Smooth muscle cell (in vitro differentiated cells): Measurements from ENCODE around the gene CDRT4. TPM values are rescaled to one million over a fixed set of nuclear protein-coding genes. Genes with fewer than 3 reads are reported as not detected.

Experiments
- DNase-seq: peaks from one replicate; lab custom pipeline; 2025; ENCODE audit not compliant: unreplicated experiment; lab: John Stamatoyannopoulos, UW
- H2AFZ ChIP-seq: fragments of 200-600 bp; sonication (generic); 2 replicates; pipeline ENCODE4 v1.6.0; 2016; ENCODE audit warnings: antibody characterized with exemption, low read depth, mild to moderate bottlenecking
- H3F3A ChIP-seq: fragments of 200-600 bp; sonication (generic); 2 replicates; pipeline ENCODE4 v1.6.0; 2017; ENCODE audit warnings: antibody characterized with exemption, low read depth
- H3K27ac ChIP-seq: fragments of 200-600 bp; sonication (generic); 2 replicates; pipeline ENCODE4 v1.5.1; 2016; ENCODE audit warnings: low read depth, mild to moderate bottlenecking
- H3K27me3 ChIP-seq: fragments of 200-600 bp; sonication (generic); 2 replicates; pipeline ENCODE4 v1.6.1; 2016; ENCODE audit warnings: low read depth, mild to moderate bottlenecking
- H3K36me3 ChIP-seq: fragments of 200-600 bp; sonication (generic); 2 replicates; pipeline ENCODE4 v1.5.1; 2016; ENCODE audit warnings: low read depth
- H3K4me1 ChIP-seq: fragments of 200-600 bp; sonication (generic); 2 replicates; pipeline ENCODE4 v1.5.1; 2016; ENCODE audit warnings: low read depth
- H3K4me2 ChIP-seq: fragments of 200-600 bp; sonication (generic); 2 replicates; pipeline ENCODE4 v1.6.0; 2016; ENCODE audit warnings: mild to moderate bottlenecking
- H3K4me3 ChIP-seq: fragments of 200-600 bp; sonication (generic); 2 replicates; pipeline ENCODE4 v1.5.1; 2016; ENCODE audit warnings: mild to moderate bottlenecking
- H3K79me2 ChIP-seq: fragments of 200-600 bp; sonication (generic); 2 replicates; pipeline ENCODE4 v1.6.0; 2016; ENCODE audit warnings: low read depth, mild to moderate bottlenecking
- H3K9ac ChIP-seq: fragments of 200-600 bp; sonication (generic); 2 replicates; pipeline ENCODE4 v1.6.0; 2016; ENCODE audit warnings: low read depth
- H3K9me3 ChIP-seq: fragments of 200-600 bp; sonication (generic); replicated peaks from 2 replicates; pipeline ENCODE4 v1.5.1; 2016; ENCODE audit warnings: low read depth
- H4K20me1 ChIP-seq: fragments of 200-600 bp; sonication (generic); 2 replicates; pipeline ENCODE4 v1.6.0; 2016; ENCODE audit warnings: low read depth
- WGBS: methylation state at CpG from one replicate; pipeline ENCODE4 v1.1.7; 2016; ENCODE audit warnings: low lambda C conversion rate; 5-methylcytosine and 5-hydroxymethylcytosine counted together
- polyA plus RNA-seq: library from polyadenylated mRNA; unstranded; fragments of >200 nt; fragmentation: Nextera tagmentation; extraction: Ambion mirVana; gene quantifications from 2 replicates; pipeline ENCODE4 v1.2.1, GENCODE V29; 2016
- total RNA-seq: library from RNA; depleted of rRNA; stranded (reverse); fragments of >200 nt; gene quantifications from 2 replicates; pipeline ENCODE4 v1.2.3, GENCODE V29; 2014
- TF ChIP-seq, protein P1 (sequence below): fragments of 200-600 bp; sonication (generic); IDR thresholded peaks from 2 replicates; pipeline ENCODE4 v1.5.1; 2017; ENCODE audit warnings: borderline replicate concordance, mild to moderate bottlenecking, antibody characterized with exemption; ENCODE audit not compliant: insufficient read depth, poor library complexity, severe bottlenecking

CDRT4 gene
- total and polyA plus RNA-seq, 2 experiments from 2014 or later: 0.45 to 4.2 TPM

GRCh38 chr17:15501793-15502192, 34.4 kb upstream of the CDRT4 start:
- TF ChIP-seq, protein P1, sequence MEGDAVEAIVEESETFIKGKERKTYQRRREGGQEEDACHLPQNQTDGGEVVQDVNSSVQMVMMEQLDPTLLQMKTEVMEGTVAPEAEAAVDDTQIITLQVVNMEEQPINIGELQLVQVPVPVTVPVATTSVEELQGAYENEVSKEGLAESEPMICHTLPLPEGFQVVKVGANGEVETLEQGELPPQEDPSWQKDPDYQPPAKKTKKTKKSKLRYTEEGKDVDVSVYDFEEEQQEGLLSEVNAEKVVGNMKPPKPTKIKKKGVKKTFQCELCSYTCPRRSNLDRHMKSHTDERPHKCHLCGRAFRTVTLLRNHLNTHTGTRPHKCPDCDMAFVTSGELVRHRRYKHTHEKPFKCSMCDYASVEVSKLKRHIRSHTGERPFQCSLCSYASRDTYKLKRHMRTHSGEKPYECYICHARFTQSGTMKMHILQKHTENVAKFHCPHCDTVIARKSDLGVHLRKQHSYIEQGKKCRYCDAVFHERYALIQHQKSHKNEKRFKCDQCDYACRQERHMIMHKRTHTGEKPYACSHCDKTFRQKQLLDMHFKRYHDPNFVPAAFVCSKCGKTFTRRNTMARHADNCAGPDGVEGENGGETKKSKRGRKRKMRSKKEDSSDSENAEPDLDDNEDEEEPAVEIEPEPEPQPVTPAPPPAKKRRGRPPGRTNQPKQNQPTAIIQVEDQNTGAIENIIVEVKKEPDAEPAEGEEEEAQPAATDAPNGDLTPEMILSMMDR: no peak
- DNase-seq: no peak
- H2AFZ ChIP-seq: no peak overlapping the region
- WGBS: 94% methylated on average over 7 of the region's 7 CpGs
- no peaks in the 10 kb centered on the region for H4K20me1 ChIP-seq
- H3K4me2 ChIP-seq: no peak overlapping the region
- H3K36me3 ChIP-seq: no peaks in the 10 kb centered on the region
- no peaks in the 10 kb centered on the region for H3K27me3 ChIP-seq
- H3K9me3 ChIP-seq: no peaks in the 10 kb centered on the region
- H3F3A ChIP-seq: no peaks in the 10 kb centered on the region
- no peak overlapping the region for H3K27ac ChIP-seq
- H3K4me3 ChIP-seq: no peak overlapping the region
- H3K79me2 ChIP-seq: no peaks in the 10 kb centered on the region
- H3K9ac ChIP-seq: no peak overlapping the region
- no peaks in the 10 kb centered on the region for H3K4me1 ChIP-seq

DNA sequence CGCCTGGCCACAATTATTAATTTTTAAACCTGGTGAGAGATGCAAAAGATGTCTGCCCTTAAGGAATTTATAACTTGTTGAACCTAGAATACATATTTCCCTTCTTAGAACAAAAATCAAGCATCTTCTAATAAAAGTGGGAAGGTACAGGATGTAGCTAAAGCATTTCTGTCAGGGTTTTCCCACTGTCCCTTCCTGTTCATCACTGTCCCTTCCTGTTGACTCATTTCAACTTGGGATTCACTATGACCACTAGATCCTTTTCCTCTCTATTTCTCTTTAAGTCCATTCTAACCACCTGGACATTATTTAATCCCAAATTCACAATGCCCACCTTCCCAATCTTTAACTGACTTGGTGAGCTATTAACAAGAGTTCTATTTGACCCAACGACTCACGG, 33.9 kb upstream of the CDRT4 start:
- Histone ChIP-seq H3K4me3 (no peak overlapping the region), H3K36me3 (no peaks in the 10 kb centered on the region), H4K20me1 (no peaks in the 10 kb centered on the region), H3K4me2 (no peak overlapping the region), H3K9ac (no peak overlapping the region), H3K27me3 (no peaks in the 10 kb centered on the region), H2AFZ (no peak overlapping the region), H3K79me2 (no peaks in the 10 kb centered on the region), H3F3A (no peaks in the 10 kb centered on the region), H3K9me3 (no peaks in the 10 kb centered on the region), H3K27ac (no peak overlapping the region), H3K4me1 (no peaks in the 10 kb centered on the region)
- DNase-seq: no peak
- TF ChIP-seq, protein P1: no peak
- 61% methylated on average over 3 of the region's 3 CpGs for WGBS

DNA sequence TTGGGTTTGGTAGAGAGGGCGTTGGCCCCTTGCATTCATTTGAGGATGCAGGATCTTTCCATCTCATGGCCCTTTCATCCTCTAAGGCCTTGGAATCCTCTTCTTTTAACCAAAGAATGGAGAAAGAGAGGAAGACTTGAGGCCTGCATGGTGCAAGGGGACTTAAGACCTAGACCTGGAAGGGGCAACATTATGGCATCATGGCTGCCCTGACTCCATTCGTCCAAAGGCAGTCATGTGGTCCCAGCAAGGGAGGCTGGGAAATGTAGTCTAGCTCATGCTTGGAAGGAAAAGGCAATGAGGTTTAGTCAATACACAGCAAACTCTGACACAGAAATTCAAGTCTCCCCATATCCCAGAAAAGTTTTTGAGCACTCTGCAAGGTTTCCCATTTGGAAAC, 30.7 kb upstream of the CDRT4 start:
- no peak for DNase-seq
- no peaks in the 10 kb centered on the region for H3K4me1 ChIP-seq
- TF ChIP-seq, protein P1: no peak
- no peaks in the 10 kb centered on the region for H3K9me3 ChIP-seq
- H3K79me2 ChIP-seq: no peaks in the 10 kb centered on the region
- H3K27ac ChIP-seq: no peak overlapping the region
- H4K20me1 ChIP-seq: no peaks in the 10 kb centered on the region
- no peak overlapping the region for H3K4me3 ChIP-seq
- H3K4me2 ChIP-seq: no peak overlapping the region
- H3F3A ChIP-seq: no peaks in the 10 kb centered on the region
- H2AFZ ChIP-seq: no peak overlapping the region
- WGBS: 94% methylated on average over 2 of the region's 2 CpGs
- H3K9ac ChIP-seq: no peak overlapping the region
- no peaks in the 10 kb centered on the region for H3K36me3 ChIP-seq
- no peaks in the 10 kb centered on the region for H3K27me3 ChIP-seq
